ENCODE measurements around the gene TRAPPC10.

Gene TRAPPC10

DNA sequence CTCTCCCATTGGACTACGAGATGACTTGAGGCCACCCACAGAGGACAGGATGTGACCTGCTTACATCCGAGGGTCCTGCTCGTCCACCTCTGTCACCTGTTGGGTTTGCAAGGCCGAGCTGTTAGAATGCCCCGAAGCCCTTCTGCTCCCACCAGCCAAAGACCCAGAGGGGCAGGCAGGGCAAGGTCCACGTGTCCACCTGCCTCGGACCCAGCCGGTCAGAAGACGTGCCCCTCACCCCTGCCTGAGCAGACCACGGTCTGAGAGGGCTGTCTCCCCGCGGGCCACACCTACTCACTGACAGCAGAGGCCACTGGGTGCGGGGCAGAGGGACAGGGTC, 30.3 kb upstream of the TRAPPC10 start:
- DNase-seq (ENCODE audit: low spot score): no peak

DNA sequence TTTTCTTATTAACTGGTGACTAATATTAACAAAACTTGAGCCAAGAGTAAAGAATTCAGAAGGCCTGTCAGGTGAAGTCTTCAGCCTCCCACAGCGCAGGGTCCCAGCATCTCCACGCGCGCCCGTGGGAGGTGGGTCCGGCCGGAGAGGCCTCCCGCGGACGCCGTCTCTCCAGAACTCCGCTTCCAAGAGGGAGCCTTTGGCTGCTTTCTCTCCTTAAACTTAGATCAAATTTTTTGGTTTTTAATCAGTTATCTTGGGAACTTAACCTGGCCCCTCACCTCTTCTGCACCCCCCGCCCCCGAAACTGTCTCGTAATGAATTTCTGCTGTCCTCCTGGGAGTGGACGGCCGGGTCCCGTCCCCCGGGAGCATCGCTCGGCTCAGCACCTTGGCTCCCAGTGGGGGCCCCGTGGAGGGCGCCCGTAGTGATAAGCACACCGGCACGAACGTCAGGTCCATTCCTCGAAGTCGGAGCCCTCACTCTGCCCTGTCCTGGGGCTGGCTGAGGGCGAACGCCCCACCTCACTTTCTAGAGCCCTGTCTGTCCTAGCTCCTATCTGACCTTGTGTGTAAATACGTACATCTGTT, 29.5 kb upstream of the TRAPPC10 start:
- DNase-seq (ENCODE audit: low spot score): no peak

DNA sequence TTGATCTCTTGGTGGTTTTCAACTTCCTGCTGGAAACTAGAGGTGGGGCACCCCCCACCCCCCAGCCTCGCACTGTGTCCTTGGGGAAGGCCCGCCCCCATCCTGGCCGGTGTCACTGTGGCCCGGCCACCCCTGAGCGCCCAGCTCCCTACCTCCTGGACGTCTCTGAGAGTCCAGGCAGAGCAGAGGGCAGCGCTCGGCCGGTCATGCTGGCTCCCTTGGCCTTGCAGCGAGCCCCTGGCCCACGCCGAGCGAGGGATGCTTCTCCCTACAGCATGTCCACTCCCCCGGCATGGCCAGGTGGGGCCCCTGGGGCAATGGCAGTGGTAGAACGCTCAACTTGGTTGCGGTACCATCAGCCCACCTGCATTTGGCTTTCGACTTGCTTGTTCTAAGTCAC, 28.7 kb upstream of the TRAPPC10 start:
- DNase-seq (ENCODE audit: low spot score): no peak

DNA sequence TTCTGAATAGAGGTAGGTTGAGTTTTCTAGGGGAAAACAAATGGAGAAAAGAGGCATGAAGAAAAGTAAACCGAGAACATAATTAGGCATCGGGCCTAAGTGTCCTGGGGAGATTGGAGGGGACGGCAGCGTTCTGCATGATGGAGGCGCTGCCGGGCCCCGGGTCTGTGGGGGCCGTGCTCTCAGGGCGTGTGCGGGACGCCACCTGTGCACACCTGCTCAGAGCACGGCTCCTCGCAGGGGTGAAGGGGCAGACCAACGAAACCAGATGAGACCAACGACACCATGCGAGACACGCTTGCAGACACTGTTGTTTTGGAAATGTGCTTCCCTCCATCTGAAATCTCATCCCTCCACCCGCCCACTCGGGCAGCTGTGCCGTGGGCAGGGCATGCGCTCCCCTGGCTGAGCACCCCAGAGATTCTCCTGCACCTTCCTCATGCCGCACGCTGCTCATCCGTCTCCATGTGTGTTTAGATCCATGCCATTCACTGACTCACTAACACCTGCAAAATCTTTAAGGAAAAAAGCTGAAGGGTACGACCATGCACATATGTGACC, 28.2 kb upstream of the TRAPPC10 start:
- no peak for DNase-seq (ENCODE audit: low spot score)

DNA sequence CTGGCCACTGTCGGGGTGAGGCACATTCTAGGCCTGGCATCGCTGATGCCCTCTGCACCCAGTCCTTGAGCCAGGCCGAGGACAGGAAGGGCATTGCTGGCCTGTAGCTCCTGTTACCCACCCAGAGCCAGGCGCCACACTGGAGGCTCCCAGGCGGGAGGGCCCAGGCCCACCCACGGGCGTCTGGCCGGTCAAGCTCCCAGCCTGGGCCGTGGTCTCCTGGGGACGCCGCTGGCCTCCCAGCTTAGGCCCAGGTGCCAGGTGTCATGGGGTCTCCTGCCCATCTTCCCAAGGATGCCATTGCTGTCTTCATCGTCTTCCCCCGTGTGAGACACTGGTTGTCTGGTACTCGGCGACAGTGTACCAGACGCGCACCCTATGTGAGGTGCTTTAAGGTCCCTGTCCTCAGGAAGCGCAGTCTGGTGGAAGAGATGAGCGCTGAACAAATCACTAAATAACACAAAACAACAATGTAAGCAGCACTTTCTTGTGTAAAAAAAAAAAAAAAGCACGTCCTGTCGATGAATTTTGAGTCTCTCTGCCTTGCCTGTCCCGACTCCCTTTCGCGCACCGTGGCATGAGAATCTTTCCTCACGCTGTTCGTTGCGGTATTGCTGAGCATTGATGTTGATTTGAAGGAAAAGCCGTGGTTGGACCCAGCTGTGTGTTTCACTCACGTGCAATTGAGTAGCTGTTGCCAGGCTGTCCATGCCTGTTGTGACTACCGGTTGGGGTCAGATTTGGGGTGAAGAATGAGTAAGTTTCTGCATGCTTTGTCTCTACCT, 27.0 kb upstream of the TRAPPC10 start:
- peak; percentile 9 for DNase-seq (ENCODE audit: low spot score)

DNA sequence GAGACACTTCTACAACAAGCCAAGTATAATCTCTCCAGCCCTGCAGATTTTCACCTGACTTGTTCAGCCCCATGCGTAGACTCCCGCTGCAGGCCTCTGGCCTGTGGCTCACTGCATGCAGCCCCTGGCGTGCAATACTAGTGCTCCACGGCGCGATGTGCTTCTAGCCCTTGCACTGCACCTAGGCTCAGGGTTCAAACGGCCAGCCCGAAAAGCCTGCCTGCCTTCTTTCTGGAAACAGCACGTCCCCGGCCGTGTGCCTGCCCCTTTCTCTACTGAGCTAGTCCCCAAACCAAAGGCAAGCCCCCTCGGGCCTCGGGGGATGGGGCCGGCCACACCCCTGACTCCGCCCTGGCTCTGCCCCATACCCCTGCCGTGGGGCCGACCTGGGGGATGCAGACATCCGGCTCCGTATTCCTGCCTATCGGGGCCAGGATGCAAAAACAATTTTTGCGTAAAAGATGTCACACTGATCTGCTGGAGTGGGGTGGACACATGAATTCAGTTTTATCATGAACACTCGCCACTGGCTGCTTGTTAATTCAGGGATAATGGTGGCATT, 26.3 kb upstream of the TRAPPC10 start:
- no peak for DNase-seq (ENCODE audit: low spot score)

DNA sequence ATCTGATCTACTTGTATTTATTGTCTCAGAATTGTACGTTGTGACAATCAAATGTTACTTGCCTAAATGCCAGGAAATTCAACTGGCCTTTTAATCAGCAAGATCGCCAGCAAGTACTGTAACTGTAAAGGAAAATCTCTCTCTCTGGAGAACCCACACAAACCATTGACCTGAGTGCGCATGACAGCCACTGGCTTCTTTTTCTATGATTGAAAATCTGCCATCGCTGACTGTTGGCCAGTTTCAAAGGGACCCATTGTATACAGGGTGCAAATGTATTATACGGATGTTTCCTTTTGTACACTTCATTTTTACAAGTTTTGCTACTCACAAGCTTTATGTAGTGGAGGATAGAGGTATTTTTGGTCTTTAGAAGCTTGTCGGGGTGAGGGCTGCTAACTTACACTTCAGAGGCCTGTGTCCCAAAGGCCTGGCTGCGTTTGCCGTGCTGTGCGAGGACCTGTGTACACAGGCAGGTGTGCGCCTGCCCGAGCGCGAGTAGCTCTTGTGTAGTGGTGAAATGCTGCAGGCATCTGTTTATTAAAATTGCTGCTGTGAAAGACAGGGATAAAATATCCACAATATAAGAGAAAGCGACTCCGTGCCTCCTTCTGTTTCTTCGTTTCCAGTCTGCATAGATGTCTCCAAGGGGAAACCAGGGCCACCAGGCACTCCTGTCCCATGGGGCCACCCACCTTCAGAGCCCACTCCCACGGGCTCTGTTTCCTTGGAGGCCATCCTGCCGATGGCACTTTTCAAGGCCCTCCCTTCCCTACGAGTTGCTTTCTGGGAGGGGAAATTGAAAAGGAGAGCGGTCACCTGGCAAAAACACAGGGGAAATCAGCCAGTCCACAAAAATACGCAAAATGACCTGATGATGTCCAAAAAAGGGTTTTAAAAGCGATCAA, 25.3 kb upstream of the TRAPPC10 start:
- no peak for DNase-seq (ENCODE audit: low spot score)

DNA sequence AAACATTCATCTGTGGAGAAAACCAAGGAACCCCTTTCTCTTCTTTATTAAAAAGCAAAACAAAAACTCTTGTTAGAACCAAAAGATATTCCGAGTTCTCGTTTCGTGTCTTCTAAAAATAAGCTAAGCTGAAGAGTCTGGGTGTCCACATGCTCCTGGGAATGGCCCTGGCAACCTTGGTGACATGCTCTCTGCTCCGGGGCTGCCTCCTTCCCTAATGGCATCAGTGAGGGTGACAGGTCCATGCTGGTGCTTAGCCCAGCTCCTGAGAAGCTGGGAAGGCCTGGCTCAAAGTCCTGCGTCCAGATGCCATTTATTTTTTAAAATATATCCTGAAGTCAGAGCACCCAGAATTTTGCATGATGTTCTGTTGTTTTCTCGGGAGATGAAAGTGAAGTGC, 24.6 kb upstream of the TRAPPC10 start:
- DNase-seq (ENCODE audit: low spot score): no peak

DNA sequence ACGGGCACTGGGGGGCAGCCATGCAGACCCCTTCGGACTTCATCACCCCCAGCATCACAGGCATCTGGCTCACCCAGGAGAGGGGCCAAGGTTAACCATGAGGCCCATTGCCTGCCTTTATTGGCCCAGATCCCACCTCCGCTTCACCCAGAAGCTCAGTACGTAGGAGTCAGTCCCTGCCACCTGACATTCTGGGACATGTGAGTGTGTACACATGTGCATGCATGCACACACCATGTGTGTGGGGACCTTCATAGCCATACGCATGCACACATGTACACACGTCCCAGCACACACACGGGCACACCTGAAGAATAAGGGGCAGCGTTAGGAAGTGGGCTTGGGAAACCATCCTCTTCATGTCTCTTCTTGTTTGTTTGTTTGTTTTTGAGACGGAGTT, 24.1 kb upstream of the TRAPPC10 start:
- no peak for DNase-seq (ENCODE audit: low spot score)

DNA sequence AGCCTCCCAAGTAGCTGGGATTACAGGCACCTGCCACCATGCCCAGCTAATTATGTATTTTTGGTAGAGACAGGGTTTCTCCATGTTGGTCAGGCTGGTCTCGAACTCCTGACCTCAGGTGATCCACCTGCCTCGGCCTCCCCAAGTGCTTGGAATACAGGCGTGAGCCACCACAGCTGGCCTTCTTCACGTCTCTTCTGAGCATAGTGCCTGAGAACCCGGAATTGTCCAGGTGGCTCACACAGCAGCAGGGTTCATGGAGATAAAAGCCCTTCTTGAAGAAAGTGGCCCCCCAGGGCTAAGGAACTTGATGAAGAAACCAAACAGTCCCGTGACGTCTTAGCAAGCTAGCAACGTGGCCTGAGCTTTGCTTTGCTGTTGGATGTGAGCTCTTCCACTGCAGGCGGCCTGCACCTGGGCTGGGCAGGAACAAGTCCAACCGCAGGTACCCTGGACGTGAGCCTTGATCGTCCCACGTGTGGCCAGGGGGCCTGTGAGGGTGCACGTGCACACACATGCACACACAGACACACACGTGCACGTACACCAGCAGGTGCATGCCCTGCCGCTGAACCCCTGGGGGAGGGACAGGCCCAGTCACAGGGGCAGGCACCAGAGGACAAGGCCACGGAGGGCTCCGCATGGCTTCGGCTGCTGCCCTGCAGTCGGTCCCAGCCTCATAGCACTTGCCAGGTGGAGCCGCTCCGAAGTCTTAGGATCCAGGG, 23.4 kb upstream of the TRAPPC10 start:
- DNase-seq (ENCODE audit: low spot score): no peak

DNA sequence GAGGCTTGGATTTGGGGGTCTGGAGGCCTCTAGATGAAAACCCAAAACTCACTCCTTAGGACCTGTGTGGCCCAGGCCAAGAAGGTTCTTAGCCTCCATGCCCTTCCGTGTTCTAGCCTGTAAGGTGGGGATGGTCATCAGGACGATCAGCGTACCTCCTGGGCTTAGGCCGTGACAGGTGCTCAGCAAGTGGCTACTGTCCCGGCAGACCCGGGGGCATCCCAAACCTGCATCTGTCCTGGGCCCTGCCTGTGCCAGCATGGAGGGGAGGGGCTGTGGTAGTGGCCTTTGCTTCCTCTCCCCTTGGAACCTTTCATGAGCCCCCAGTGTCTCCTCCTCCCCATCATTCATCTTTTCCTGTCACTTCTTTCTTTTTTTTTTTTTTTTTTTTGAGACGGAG, 22.7 kb upstream of the TRAPPC10 start:
- DNase-seq (ENCODE audit: low spot score): no peak

DNA sequence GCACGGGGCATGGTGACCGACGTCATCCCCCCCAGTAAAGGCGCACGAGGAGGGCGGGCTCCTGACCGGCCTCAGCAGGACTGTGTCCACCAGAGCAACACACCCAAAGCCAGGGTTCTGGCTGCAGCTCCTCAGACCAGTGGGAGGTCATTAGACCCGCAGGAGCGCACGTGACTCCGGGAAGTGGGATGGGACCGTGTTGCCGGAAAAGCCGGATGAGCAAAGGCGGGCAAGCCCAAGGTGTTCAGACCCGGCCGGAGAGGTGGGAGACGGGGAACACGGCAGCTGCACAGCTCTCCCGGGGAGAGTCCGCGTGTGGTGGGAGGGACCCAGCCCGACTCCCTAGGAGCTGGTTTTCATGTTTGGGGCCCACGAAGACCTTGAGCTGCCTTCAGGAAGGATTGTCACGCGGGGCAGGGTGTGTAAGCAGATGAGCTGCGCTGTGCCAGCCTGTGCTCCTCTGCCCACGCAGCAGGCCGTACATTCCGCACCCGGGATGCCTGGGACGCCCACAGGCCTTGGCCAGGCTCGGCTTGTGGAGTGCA, 20.6 kb upstream of the TRAPPC10 start:
- DNase-seq (ENCODE audit: low spot score): no peak

DNA sequence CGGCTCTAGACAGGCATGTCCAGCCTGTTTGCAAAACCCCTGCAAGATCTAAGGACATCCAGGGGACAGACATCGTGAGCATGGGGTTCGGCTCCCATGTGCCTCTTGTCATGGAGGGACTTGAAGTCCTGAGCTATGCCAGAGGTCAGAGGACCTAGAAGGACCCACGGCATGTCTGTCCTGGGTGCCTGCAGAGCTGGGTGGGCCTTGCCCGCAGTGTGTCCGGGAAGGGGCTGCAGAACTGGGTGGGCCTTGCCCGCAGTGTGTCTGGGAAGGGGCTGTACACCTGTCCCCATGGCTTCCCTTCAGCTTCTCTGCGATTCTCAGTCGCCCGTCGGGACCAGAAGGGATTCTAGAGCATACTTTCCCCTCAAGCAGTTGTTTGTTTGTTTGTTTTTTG, 20.0 kb upstream of the TRAPPC10 start:
- DNase-seq (ENCODE audit: low spot score): no peak

DNA sequence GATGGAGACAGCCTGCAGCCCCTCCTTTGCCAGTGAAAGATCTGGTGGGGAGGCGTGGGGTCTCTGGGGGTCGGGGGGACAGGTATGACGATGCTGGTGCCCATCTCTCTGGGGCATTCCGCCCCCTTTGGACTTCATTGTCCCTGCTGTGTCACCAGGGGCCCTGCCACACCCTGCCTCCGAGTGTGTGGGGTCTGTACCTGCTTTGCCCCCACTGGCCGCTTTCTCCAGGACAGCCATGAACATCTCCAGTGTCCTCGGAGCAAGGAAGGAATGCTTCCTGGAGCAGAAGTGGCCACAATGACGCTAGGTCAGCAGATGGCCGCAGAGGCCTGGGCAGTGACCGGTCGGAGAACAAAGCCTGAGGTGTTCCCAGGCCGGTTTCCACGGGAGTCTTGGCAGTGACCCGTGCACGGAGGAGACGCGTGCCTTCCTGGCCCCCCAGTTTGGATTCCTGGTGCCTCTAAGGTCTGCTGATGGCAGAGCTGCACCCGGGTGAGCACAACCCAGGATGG, 18.6 kb upstream of the TRAPPC10 start:
- DNase-seq (ENCODE audit: low spot score): no peak

DNA sequence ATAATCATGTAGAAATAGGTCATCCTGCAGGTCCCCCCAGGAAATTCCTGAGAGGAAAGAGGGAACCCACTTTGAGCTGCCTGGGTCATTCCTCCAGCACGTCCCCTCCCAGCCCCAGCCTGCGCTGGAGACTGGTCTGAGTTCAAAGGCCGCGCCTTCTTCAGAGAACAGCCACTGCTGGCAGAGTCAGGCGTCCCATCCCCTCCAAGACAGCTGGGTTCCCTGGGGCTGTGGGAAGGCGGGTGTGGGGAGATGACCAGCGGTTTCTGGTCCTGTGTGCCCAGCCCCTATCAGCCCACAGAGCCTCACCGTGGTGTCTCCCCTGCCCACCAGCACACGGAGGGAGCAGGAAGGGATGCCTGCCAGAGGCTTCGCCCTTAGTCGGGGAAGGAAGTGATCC, 18.0 kb upstream of the TRAPPC10 start:
- no peak for DNase-seq (ENCODE audit: low spot score)

DNA sequence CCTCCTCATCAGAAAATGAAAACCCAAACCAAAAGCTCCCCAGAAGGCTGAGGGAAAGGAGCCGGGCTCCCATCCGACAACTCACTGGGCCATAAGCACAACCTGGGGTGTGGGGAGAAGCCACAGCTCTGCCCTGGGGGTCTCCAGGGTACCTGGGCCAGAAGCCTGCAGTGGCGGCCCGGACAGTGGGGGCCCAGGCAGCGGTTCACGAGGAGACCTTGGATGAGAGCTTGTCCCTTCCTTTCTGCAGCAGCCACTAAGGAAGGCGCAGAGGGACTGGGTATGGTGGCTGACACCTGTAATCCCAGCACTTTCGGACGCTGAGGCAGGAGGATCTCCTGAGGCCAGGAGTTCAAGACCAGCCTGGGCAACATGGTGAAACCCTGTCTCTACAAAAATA, 17.5 kb upstream of the TRAPPC10 start:
- no peak for DNase-seq (ENCODE audit: low spot score)

DNA sequence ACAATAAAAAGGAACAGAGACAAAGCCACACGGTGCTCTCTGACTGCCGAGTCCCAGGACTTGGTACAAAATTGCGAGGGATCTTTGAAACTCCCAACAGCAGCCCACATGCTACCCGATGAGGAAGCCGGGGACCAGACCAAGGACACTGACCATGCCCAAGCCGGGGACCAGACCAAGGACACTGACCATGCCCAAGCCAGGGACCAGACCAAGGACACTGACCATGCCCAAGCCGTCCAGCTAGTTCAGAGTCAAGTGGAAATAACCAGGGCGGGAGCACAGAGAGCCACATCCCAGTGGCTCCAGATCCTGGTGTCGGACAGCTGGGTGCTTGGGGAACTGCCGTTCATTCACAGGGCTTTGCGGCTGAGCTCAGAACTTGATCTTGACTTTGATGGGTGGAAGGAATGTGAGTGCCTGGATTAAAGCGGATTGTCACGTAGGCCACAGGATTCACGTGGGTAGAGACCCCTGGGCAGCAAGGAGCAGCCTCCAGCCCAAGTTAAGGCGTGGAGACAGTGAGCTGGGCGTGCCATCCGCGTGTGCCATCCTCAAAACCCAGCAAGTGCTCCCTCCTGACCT, 16.5 kb upstream of the TRAPPC10 start:
- DNase-seq (ENCODE audit: low spot score): no peak

DNA sequence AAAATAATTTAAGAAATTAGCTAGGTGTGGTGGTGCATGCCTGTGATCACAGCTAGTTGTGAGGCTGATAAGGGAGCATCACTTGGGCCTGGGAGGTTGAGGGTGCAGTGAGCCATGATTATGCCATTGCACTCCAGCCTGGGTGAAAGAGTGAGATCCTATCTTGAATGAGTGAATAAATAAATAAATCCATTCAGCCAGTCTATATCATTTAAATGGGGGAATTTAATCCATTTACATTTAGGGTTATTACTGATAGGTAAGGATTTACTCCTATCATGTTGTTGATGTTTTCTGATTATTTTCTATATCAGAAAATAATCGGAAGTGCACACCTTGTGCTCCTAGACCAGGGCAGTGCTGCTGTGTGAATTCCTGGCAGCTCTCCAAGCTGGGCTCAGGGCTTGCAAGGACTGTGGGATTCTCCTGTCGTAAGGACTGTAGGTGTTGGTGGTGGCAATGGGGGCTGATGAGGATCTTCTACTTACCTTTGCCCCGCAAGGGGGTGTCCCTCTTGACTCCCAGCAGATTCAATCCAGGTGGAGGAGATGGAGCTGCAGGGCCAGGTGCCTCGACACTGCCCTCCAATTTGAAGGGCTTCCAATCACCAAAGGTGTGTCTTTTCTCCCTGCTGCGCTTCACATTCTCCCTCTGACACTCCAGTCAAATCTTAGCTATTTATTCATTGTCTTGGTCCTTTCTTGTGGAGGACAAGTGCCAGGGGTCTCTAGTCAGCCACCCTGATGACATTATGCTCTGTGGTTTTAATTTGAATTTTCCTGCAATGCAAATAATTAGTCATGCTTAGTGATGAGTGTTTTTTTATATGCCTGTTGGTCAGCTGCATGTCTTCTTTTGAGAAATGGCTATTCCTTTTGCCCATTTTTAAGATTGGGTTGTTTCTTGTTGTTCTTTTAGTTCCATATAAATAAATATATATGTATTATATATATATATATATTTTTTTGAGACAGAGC, 14.1 kb upstream of the TRAPPC10 start:
- no peak for DNase-seq (ENCODE audit: low spot score)

DNA sequence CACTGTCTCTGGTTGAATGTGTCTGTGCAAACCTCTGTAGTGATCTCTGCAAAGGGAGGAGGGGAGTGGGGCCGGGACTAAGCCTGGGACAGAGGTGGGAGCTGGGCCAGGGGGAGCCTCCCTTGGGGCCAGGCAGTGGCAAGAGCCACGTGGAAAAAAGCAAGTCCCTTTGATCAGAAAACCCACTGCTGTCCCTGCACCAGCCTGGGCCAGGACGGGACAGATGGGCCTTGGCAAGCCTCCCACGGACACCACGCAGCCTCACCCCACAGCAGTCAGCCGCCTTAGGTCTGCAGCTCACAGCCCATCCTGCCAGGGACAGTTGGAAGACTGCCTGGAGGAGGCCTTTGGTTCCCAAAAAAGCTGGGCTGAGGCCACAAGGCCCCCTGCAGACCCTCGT, 11.7 kb upstream of the TRAPPC10 start:
- no peak for DNase-seq (ENCODE audit: low spot score)

DNA sequence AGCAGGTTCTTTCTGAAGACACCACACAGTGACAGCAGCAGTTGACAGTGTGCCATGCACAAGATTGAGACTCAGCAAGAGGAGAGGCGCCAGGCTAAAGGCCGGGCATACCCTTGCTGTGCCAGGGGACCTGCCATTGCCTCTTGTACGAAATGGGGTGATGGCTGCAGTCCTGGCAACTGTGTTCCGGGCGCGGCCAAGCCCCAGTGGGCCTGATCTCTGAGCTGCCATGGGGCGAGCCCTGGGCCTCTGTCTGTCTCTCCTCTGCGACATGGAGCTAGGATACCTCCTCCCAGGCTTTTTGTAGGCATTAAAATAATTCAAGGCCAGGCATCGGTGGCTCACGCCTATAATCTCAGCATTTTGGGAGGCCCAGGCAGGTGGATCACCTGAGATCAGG, 9.6 kb upstream of the TRAPPC10 start:
- no peak for DNase-seq (ENCODE audit: low spot score)

Measured in activated CD4-positive, alpha-beta T cell treated with anti-CD3 and anti-CD28 coated beads, Interleukin-2, Interleukin-4, amounts not matched to agents 100 ng/mL and 50 ng/mL, durations not matched to agents 16 hours and 8 hours (primary cell).